PFSK-1 (cell line): ENCODE results near the gene MSI2.

Experiments
- FOXP2 ChIP-seq: optimal IDR thresholded peaks from 2 replicates; pipeline ENCODE3; 2011; ENCODE audit warnings: borderline replicate concordance, control low read depth, inconsistent platforms; ENCODE audit not compliant: insufficient read depth; ENCODE audit errors: extremely low read length, extremely low read depth
- POLR2AphosphoS5 ChIP-seq: IDR thresholded peaks from 2 replicates; pipeline ENCODE4 v1.6.1; 2012; ENCODE audit warnings: low read depth, mild to moderate bottlenecking, control low read depth, low read length, moderate library complexity
- SIN3A ChIP-seq: IDR thresholded peaks from 2 replicates; pipeline ENCODE4 v1.6.1; 2012; ENCODE audit warnings: mild to moderate bottlenecking, low read length, moderate library complexity, borderline replicate concordance; ENCODE audit not compliant: insufficient read depth
- TAF1 ChIP-seq: IDR thresholded peaks from 2 replicates; pipeline ENCODE4 v1.6.1; 2012; ENCODE audit warnings: low read length, control low read depth, borderline replicate concordance; ENCODE audit not compliant: insufficient read depth
- TF ChIP-seq, protein P1 (sequence below), 2 experiments: IDR thresholded peaks; 2 replicates each; pipeline versions ENCODE4 v1.6.1 to v1.8.0; 2011 to 2012; ENCODE audit warnings: low read depth in 2 of 2, low read length in 2 of 2, control low read depth in 1 of 2, inconsistent platforms in 1 of 2, mild to moderate bottlenecking in 1 of 2, moderate library complexity in 1 of 2; ENCODE audit not compliant: insufficient read depth in 1 of 2

Gene MSI2

GRCh38 chr17:57407287-57408070, 151.2 kb downstream of the MSI2 start:
- TF ChIP-seq POLR2AphosphoS5: no peak
- TF ChIP-seq SIN3A: no peak

DNA sequence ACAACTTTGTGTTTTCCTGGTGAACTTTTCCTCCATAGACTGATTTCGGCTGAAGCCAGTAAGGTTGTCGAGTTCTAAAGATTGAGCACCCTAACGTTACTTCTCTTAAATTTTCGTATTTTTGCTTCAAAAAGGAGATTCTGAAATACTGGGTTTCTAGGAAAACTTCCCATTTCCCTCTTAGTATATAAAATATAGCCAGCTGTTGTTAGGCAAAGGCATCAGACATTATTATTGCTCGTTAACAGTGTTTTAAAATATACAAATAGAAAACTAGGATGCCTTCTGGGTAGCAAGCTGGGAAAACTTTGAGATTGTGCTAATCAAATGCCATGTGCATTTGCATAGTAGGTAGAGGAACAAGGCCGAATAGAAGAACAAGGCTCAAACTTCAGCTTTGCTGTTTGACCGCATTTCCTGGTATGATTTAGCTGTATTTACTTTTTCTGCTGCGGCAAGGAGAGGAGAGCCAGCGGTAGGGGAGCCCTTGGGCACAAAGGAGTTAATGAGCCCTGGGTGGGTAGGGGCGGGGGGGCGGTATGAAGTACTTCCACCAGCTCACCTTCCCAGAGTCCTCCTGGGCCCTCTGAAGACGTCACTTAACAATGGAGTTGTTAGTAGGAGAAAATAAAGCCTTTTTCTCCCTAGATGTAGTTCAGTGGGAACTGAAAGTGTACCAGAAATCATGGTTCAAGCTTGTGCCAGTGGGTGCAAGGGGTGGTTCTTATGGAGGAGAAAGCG, 151.9 kb downstream of the MSI2 start:
- TF ChIP-seq FOXP2 (no peak), SIN3A (no peak), TAF1 (no peak), POLR2AphosphoS5 (no peak)
- TF ChIP-seq, protein P1, sequence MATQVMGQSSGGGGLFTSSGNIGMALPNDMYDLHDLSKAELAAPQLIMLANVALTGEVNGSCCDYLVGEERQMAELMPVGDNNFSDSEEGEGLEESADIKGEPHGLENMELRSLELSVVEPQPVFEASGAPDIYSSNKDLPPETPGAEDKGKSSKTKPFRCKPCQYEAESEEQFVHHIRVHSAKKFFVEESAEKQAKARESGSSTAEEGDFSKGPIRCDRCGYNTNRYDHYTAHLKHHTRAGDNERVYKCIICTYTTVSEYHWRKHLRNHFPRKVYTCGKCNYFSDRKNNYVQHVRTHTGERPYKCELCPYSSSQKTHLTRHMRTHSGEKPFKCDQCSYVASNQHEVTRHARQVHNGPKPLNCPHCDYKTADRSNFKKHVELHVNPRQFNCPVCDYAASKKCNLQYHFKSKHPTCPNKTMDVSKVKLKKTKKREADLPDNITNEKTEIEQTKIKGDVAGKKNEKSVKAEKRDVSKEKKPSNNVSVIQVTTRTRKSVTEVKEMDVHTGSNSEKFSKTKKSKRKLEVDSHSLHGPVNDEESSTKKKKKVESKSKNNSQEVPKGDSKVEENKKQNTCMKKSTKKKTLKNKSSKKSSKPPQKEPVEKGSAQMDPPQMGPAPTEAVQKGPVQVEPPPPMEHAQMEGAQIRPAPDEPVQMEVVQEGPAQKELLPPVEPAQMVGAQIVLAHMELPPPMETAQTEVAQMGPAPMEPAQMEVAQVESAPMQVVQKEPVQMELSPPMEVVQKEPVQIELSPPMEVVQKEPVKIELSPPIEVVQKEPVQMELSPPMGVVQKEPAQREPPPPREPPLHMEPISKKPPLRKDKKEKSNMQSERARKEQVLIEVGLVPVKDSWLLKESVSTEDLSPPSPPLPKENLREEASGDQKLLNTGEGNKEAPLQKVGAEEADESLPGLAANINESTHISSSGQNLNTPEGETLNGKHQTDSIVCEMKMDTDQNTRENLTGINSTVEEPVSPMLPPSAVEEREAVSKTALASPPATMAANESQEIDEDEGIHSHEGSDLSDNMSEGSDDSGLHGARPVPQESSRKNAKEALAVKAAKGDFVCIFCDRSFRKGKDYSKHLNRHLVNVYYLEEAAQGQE (IDR thresholded peaks at IDR 0.05; ENCODE audit: insufficient read depth in 1 of 2, low read depth in 2 of 2, low read length in 2 of 2): no peak

DNA sequence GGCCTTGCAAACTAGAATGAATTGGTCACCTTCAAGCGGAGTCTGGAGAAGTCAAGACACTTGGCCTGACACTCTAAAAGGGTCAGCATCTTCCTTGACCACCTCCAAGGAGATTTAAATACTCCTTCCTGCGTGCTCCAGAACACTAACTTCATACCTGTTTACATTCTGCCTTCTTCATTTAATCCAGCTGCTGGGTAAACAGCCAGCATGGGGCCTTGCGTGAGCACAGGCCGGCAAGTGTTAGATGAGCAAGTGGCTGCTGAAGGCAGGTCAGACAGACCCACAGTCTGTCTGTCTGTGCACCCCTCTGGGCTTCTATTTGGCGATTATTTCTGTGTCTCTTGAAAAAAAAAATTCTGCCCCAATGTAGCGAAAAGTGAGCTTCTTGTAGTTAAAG, 153.8 kb downstream of the MSI2 start:
- TF ChIP-seq, protein P1 (IDR thresholded peaks at IDR 0.05; ENCODE audit: insufficient read depth in 1 of 2, low read depth in 2 of 2, low read length in 2 of 2): no peak
- TF ChIP-seq TAF1 (no peak), FOXP2 (no peak)

- no peak for TF ChIP-seq TAF1
Observed at GRCh38 chr17:57412520-57413096, 156.3 kb downstream of the MSI2 start.

GRCh38 chr17:57413848-57414651, 157.7 kb downstream of the MSI2 start:
- TF ChIP-seq FOXP2 (no peak), POLR2AphosphoS5 (no peak), SIN3A (no peak), TAF1 (no peak)
- TF ChIP-seq, protein P1 (IDR thresholded peaks at IDR 0.05; ENCODE audit: insufficient read depth in 1 of 2, low read depth in 2 of 2, low read length in 2 of 2): no peak

DNA sequence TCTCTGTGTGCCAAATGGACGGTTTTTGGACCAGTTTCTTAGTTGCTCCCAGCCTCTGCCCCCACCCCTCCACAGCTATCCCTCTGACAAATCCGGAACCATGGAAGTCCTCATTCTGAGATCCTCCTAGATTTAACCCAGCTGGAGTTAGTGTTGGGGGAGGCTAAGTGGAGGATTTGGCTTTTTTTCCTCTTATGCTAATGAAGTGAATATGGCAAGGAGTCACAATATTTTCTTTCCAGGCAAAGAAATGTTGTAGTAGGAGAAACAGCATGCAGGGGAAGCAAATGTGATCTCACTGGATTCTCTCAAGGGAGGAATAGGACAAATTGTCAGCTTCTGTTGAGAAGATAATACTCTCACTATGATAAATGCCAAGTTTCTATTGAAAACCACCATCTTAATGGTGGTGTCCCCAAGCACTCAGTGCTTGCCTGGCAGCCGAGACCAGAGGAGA, 159.5 kb downstream of the MSI2 start:
- TF ChIP-seq TAF1 (no peak), POLR2AphosphoS5 (no peak), FOXP2 (no peak)
- TF ChIP-seq, protein P1 (IDR thresholded peaks at IDR 0.05; ENCODE audit: insufficient read depth in 1 of 2, low read depth in 2 of 2, low read length in 2 of 2): no peak
